Endodermal cell (in vitro differentiated cells): Measurements from ENCODE around the gene ZC3H4. TPM values are rescaled to one million over a fixed set of nuclear protein-coding genes. Genes with fewer than 3 reads are reported as not detected.

Experiments
- DNase-seq: peaks from one replicate; pipeline ENCODE4 v3.0.0-alpha.2; 2017
- H3K27ac ChIP-seq: 2 replicates; pipeline ENCODE4 v1.5.1; 2013; ENCODE audit warnings: mild to moderate bottlenecking, low read depth, low read length, moderate library complexity
- H3K27me3 ChIP-seq: 2 replicates; pipeline ENCODE4 v1.6.1; 2013; ENCODE audit warnings: mild to moderate bottlenecking, low read length, moderate library complexity; ENCODE audit not compliant: insufficient read depth, control insufficient read depth, poor library complexity, severe bottlenecking
- H3K36me3 ChIP-seq: 2 replicates; pipeline ENCODE4 v1.7.0; 2013; ENCODE audit warnings: mild to moderate bottlenecking, low read length, moderate library complexity; ENCODE audit not compliant: control insufficient read depth, insufficient read depth
- H3K4me1 ChIP-seq: one replicate; pipeline ENCODE4 v1.7.0; 2013; ENCODE audit warnings: low read length; ENCODE audit not compliant: control insufficient read depth, insufficient read depth
- H3K4me3 ChIP-seq: 2 replicates; pipeline ENCODE4 v1.5.1; 2013; ENCODE audit warnings: mild to moderate bottlenecking, low read length, moderate library complexity
- H3K9ac ChIP-seq: 2 replicates; pipeline ENCODE4 v1.6.1; 2013; ENCODE audit warnings: mild to moderate bottlenecking, low read length, moderate library complexity; ENCODE audit not compliant: poor library complexity, severe bottlenecking; ENCODE audit errors: extremely low read depth
- H3K9me3 ChIP-seq: 2 replicates; pipeline ENCODE4 v1.6.1; 2013; ENCODE audit warnings: mild to moderate bottlenecking, low read length, moderate library complexity; ENCODE audit not compliant: control insufficient read depth
- H3K27ac Mint-ChIP-seq: 2 replicates; pipeline ENCODE4 v1.8.0; 2020; ENCODE audit warnings: mixed read lengths
- H3K27me3 Mint-ChIP-seq: 2 replicates; pipeline ENCODE4 v1.8.0; 2021; ENCODE audit warnings: mild to moderate bottlenecking, mixed read lengths; ENCODE audit not compliant: insufficient read depth
- H3K36me3 Mint-ChIP-seq: 2 replicates; pipeline ENCODE4 v1.8.0; 2020; ENCODE audit warnings: low read depth, mixed read lengths
- H3K4me1 Mint-ChIP-seq: 2 replicates; pipeline ENCODE4 v1.8.0; 2020; ENCODE audit warnings: mixed read lengths
- H3K4me3 Mint-ChIP-seq: 2 replicates; pipeline ENCODE4 v1.8.0; 2020; ENCODE audit warnings: mild to moderate bottlenecking, moderate library complexity, mixed read lengths
- H3K9me3 Mint-ChIP-seq: 2 replicates; pipeline ENCODE4 v1.8.0; 2020; ENCODE audit warnings: mild to moderate bottlenecking, mixed read lengths
- WGBS, 2 experiments: methylation state at CpG; one replicate each; pipeline versions ENCODE4 v1.1.5 to v1.1.7; 2013; ENCODE audit warnings: missing lambda C conversion rate in 2 of 2, mixed read lengths in 1 of 2; ENCODE audit not compliant: insufficient coverage in 1 of 2, insufficient read length in 1 of 2; 5-methylcytosine and 5-hydroxymethylcytosine counted together
- total RNA-seq, 2 donors: library from RNA; stranded (reverse); fragmentation: NEBNext Ultra II Directional in 1 of 2; extraction: Animal tissue kit (Norgen Biotek cat#: 25700) in 1 of 2; gene quantifications; 2 replicates in 1 of 2; 3 replicates in 1 of 2; pipeline ENCODE4 v1.2.1, GENCODE V29; 2021
- TF ChIP-seq, protein P1 (sequence below): fragments of 200-600 bp; sonication (generic); conservative IDR thresholded peaks from 2 replicates; pipeline ENCODE4 v1.5.0; 2021; ENCODE audit warnings: antibody characterized with exemption, mild to moderate bottlenecking

Gene ZC3H4
- total RNA-seq, 2 donors from 2014 or later, result 64.9 to 82.5 TPM

- H3K36me3 ChIP-seq, result peaks cover 26% of the 10 kb centered on the region
- Mint-ChIP-seq H3K4me1 (peaks cover 43% of the 10 kb centered on the region), H3K9me3 (no peaks in the 10 kb centered on the region), H3K4me3 (peak overlapping the region; percentile 91), H3K36me3 (peaks cover 38% of the 10 kb centered on the region), H3K27me3 (no peaks in the 10 kb centered on the region), H3K27ac (peak overlapping the region; percentile 97)
- no peaks in the 10 kb centered on the region for H3K9me3 ChIP-seq
- TF ChIP-seq, protein P1, sequence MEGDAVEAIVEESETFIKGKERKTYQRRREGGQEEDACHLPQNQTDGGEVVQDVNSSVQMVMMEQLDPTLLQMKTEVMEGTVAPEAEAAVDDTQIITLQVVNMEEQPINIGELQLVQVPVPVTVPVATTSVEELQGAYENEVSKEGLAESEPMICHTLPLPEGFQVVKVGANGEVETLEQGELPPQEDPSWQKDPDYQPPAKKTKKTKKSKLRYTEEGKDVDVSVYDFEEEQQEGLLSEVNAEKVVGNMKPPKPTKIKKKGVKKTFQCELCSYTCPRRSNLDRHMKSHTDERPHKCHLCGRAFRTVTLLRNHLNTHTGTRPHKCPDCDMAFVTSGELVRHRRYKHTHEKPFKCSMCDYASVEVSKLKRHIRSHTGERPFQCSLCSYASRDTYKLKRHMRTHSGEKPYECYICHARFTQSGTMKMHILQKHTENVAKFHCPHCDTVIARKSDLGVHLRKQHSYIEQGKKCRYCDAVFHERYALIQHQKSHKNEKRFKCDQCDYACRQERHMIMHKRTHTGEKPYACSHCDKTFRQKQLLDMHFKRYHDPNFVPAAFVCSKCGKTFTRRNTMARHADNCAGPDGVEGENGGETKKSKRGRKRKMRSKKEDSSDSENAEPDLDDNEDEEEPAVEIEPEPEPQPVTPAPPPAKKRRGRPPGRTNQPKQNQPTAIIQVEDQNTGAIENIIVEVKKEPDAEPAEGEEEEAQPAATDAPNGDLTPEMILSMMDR, result no peak
- H3K27ac ChIP-seq, result peak overlapping the region; percentile 8
- H3K9ac ChIP-seq, result no peak overlapping the region
- no peaks in the 10 kb centered on the region for H3K27me3 ChIP-seq
- H3K4me3 ChIP-seq, result peak overlapping the region; percentile 97
- peak; percentile 51 for DNase-seq
- WGBS, 2 experiments, result 86 to 89% methylated on average over 9 of the region's 9 CpGs
- H3K4me1 ChIP-seq, result peaks cover 2% of the 10 kb centered on the region
Observed at GRCh38 chr19:47107953-47108746, 5.4 kb downstream of the ZC3H4 start.

DNA sequence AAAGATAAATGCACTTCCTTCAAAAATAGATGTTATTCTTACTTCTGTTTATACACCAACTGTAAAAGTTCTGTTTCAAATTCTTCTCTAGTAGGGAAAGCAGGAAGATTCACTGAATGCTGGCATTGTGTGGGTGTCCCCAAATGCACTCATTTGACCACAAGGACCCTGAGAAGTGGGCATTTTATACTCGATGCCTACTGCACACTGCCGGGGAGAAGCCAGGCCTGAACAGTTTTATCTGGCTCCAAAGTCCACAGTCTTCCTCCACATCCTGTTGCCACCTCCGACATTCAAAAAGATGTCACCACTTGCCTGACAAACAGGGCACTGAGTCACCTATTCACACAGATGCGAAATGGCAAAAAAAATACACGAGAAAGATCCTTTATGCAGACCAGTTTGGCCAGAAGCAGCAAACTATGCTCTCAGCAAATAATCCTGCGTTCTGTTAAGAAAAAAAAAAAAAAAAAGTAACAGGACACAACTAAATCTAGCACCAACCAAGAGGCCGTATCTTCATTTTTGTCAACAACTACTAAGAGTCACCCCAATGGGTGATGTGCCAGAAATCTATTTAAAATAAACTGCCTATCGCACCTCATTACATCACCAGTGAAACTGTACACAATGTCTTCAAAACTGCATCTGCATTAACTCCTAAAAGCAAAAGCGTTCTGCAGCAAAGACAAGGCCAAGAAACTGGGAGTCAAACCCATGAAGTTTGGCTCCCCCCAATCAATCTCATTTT lies 6.2 kb downstream of the ZC3H4 start:
- Histone ChIP-seq H3K27ac (no peak overlapping the region), H3K4me3 (no peak overlapping the region), H3K4me1 (peaks cover 2% of the 10 kb centered on the region), H3K9me3 (no peaks in the 10 kb centered on the region), H3K9ac (no peak overlapping the region), H3K27me3 (no peaks in the 10 kb centered on the region), H3K36me3 (peaks cover 26% of the 10 kb centered on the region)
- Mint-ChIP-seq H3K4me1 (peaks cover 43% of the 10 kb centered on the region), H3K4me3 (no peak overlapping the region), H3K27ac (peak overlapping the region; percentile 97), H3K9me3 (no peaks in the 10 kb centered on the region), H3K36me3 (peaks cover 38% of the 10 kb centered on the region), H3K27me3 (no peaks in the 10 kb centered on the region)
- TF ChIP-seq, protein P1, result no peak
- DNase-seq, result no peak
- 91 to 96% methylated on average over 8 to 9 of the region's 9 CpGs for WGBS, 2 experiments

DNA sequence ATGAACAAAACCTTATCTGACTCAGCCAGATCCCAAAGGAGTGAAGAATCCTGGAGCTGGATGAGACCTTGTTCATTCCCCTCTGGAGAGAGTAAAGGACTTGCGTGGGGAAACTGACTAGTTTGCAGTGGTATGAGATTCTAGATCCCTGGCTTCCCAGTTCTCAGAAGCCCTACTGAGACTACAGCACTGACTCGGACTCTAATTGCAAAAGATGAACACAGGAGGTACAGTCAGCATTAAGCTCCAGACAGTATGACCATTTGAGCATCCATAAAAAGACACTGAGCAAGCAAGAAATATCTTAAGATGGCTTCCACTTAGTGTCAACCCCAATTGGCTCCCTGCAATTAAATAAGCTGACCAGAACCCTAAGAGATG lies 6.8 kb downstream of the ZC3H4 start:
- Mint-ChIP-seq H3K9me3 (no peaks in the 10 kb centered on the region), H3K27ac (peak overlapping the region; percentile 62), H3K36me3 (peaks cover 41% of the 10 kb centered on the region), H3K27me3 (no peaks in the 10 kb centered on the region), H3K4me1 (peaks cover 43% of the 10 kb centered on the region), H3K4me3 (no peak overlapping the region)
- no peak overlapping the region for H3K9ac ChIP-seq
- H3K4me3 ChIP-seq, result no peak overlapping the region
- no peaks in the 10 kb centered on the region for H3K9me3 ChIP-seq
- H3K36me3 ChIP-seq, result peaks cover 26% of the 10 kb centered on the region
- TF ChIP-seq, protein P1, result no peak
- no peak for DNase-seq
- WGBS, 2 experiments, result 90 to 100% methylated on average over 2 of the region's 2 CpGs
- H3K4me1 ChIP-seq, result peaks cover 2% of the 10 kb centered on the region
- H3K27me3 ChIP-seq, result no peaks in the 10 kb centered on the region
- H3K27ac ChIP-seq, result peak overlapping the region; percentile 1
